HL-60 (cell line): ENCODE measurements around the gene STON1.

ENCODE experiments used
- DNase-seq, 2 experiments: peaks; one replicate each; pipeline ENCODE4 v3.0.0-alpha.2; 2010 to 2020; ENCODE audit warnings: low read depth in 1 of 2, low spot score in 1 of 2
- H3K27ac ChIP-seq: fragments of 250-450 bp; sonication (Bioruptor Pico); replicated peaks from 2 replicates; pipeline ENCODE4 v1.5.1; 2020; ENCODE audit warnings: mild to moderate bottlenecking, moderate library complexity
- H3K27me3 ChIP-seq: fragments of 250-450 bp; sonication (Bioruptor Pico); 2 replicates; pipeline ENCODE4 v1.5.1; 2021; ENCODE audit warnings: mild to moderate bottlenecking, moderate library complexity; ENCODE audit not compliant: insufficient read depth, poor library complexity, severe bottlenecking
- H3K4me3 ChIP-seq: replicated peaks from 2 replicates; pipeline ENCODE4 v1.5.1; 2011; ENCODE audit warnings: mild to moderate bottlenecking, control low read depth, low read length; ENCODE audit not compliant: insufficient read depth
- CTCF ChIP-seq: IDR thresholded peaks from one replicate; pipeline ENCODE4 v1.5.1; 2011; ENCODE audit warnings: low read length, control low read depth, inconsistent platforms; ENCODE audit not compliant: insufficient read depth
- GABPA ChIP-seq: IDR thresholded peaks from 2 replicates; pipeline ENCODE4 v1.6.1; 2012; ENCODE audit warnings: low read depth
- POLR2AphosphoS5 ChIP-seq: IDR thresholded peaks from 2 replicates; pipeline ENCODE4 v1.6.1; 2012; ENCODE audit warnings: low read depth
- REST ChIP-seq: IDR thresholded peaks from 2 replicates; pipeline ENCODE4 v1.6.1; 2012; ENCODE audit warnings: low read depth; ENCODE audit not compliant: insufficient replicate concordance
- SPI1 ChIP-seq: IDR thresholded peaks from 2 replicates; pipeline ENCODE4 v1.6.1; 2012; ENCODE audit warnings: low read depth, mild to moderate bottlenecking, borderline replicate concordance

STON1 gene

GRCh38 chr2:48574353-48575287 is 44.7 kb downstream of the STON1 start:
- no peak for DNase-seq
- TF ChIP-seq CTCF, result no peak
- no peak for TF ChIP-seq GABPA
- TF ChIP-seq REST, result no peak
- Histone ChIP-seq H3K4me3 (no peak overlapping the region), H3K27ac (no peak overlapping the region), H3K27me3 (no peaks in the 10 kb centered on the region)

DNA sequence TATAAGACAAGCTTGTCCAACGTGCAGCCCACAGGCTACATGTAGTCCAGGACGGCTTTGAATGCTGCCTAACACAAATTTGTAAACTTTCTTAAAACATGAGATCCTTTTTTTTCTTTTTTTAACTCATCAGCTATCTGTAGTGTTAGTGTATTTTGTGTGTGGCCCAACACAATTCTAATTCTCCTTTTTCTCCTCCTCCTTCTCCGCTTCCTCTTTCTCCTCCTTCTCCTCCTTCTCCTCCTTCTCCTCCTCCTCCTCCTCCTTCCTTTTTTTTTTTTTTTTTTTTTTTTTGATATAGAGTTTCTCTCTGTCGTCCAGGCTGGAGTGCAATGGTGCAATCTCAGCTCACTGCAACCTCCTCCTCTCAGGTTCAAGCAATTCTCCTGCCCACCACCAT is 48.4 kb downstream of the STON1 start:
- Histone ChIP-seq H3K27me3 (no peaks in the 10 kb centered on the region), H3K4me3 (no peak overlapping the region), H3K27ac (no peak overlapping the region)
- peak in 1 of 2 experiments; percentile 20 for DNase-seq
- no peak for TF ChIP-seq CTCF
- peak; percentile 72; the same call in 1 of the 2 replicates for TF ChIP-seq SPI1
- no peak for TF ChIP-seq REST
- TF ChIP-seq GABPA, result no peak
- TF ChIP-seq POLR2AphosphoS5, result no peak

- no peak for DNase-seq
- TF ChIP-seq SPI1 (no peak), POLR2AphosphoS5 (no peak), CTCF (no peak), REST (no peak), GABPA (no peak)
Measured at GRCh38 chr2:48583961-48584360, 54.0 kb downstream of the STON1 start.

More at GRCh38 chr2:48583961-48584360, 54.0 kb downstream of the STON1 start:
- no peak overlapping the region for H3K4me3 ChIP-seq
- no peak overlapping the region for H3K27ac ChIP-seq
- H3K27me3 ChIP-seq, result no peaks in the 10 kb centered on the region
